ENCODE data around the gene DCLRE1A. TPM values are rescaled to one million over a fixed set of nuclear protein-coding genes. Genes with fewer than 3 reads are reported as not detected.

Gene DCLRE1A
- total and polyA plus RNA-seq, 10 of the 15 experiments (the other 5 are each of a cell fraction or from before 2014, with no cell fraction given), result 4.8 to 29.8 (median 14.0) TPM

DNA sequence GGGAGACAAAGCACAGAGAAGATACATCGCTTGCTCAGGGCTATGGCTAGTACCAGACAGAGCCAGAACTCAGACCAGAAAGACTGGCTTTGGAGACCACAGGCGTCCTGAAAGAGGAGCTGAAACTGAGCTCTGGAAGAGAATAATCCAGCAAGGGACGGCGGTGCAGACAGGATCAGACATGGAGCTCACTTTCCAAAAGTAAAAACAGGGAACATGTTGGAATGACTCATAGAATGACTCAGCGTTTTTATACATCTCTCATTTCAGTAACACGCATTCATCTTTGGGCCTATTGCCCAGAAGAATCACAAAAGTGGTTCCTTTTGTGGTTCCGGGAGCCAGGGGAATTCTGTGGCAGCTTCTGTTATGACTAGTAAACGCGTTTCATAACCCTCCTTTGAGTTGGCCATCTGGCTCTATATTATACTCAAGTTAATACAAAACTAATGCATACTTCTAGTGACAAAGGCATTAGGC is 65.2 kb downstream of the DCLRE1A start (continued):
- TF ChIP-seq, protein P1, sequence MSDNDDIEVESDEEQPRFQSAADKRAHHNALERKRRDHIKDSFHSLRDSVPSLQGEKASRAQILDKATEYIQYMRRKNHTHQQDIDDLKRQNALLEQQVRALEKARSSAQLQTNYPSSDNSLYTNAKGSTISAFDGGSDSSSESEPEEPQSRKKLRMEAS (IDR thresholded peaks at IDR 0.05; ENCODE audit: low read depth, low read length), result no peak
- TF ChIP-seq, protein P2, sequence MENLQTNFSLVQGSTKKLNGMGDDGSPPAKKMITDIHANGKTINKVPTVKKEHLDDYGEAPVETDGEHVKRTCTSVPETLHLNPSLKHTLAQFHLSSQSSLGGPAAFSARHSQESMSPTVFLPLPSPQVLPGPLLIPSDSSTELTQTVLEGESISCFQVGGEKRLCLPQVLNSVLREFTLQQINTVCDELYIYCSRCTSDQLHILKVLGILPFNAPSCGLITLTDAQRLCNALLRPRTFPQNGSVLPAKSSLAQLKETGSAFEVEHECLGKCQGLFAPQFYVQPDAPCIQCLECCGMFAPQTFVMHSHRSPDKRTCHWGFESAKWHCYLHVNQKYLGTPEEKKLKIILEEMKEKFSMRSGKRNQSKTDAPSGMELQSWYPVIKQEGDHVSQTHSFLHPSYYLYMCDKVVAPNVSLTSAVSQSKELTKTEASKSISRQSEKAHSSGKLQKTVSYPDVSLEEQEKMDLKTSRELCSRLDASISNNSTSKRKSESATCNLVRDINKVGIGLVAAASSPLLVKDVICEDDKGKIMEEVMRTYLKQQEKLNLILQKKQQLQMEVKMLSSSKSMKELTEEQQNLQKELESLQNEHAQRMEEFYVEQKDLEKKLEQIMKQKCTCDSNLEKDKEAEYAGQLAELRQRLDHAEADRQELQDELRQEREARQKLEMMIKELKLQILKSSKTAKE (IDR thresholded peaks at IDR 0.05; ENCODE audit: low read depth, poor library complexity, severe bottlenecking), result peak; percentile 77
- TF ChIP-seq CBX3 (IDR thresholded peaks at IDR 0.05; ENCODE audit: borderline replicate concordance, low read depth), result no peak
- TF ChIP-seq, protein P3, sequence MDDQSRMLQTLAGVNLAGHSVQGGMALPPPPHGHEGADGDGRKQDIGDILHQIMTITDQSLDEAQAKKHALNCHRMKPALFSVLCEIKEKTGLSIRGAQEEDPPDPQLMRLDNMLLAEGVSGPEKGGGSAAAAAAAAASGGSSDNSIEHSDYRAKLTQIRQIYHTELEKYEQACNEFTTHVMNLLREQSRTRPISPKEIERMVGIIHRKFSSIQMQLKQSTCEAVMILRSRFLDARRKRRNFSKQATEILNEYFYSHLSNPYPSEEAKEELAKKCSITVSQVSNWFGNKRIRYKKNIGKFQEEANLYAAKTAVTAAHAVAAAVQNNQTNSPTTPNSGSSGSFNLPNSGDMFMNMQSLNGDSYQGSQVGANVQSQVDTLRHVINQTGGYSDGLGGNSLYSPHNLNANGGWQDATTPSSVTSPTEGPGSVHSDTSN (IDR thresholded peaks at IDR 0.05; ENCODE audit: insufficient replicate concordance, low read depth, low read length), result no peak
- peak; percentile 84 to 93 for TF ChIP-seq EP300 (IDR thresholded peaks at IDR 0.05; ENCODE audit: borderline replicate concordance in 1 of 2, control insufficient read depth in 1 of 2, low read depth in 2 of 2, low read length in 2 of 2)
- TF ChIP-seq TCF7 (IDR thresholded peaks at IDR 0.05; ENCODE audit: borderline replicate concordance), result no peak
- no peak for TF ChIP-seq STAT1 (conservative IDR thresholded peaks at IDR 0.05)
- peak; percentile 13 to 17; a peak in 1 of 4 replicates for TF ChIP-seq BHLHE40 (IDR thresholded peaks at IDR 0.05; ENCODE audit: borderline replicate concordance in 1 of 2, low read depth in 2 of 2, low read length in 1 of 2)
- peak; percentile 42; the same call in 1 of the 2 replicates for TF ChIP-seq JUND (IDR thresholded peaks at IDR 0.05; ENCODE audit: low read depth, low read length)
- TF ChIP-seq NBN (IDR thresholded peaks at IDR 0.05), result no peak
- no peak for TF ChIP-seq SREBF2 (IDR thresholded peaks at IDR 0.05; ENCODE audit: low read length)
- TF ChIP-seq ZNF384 (IDR thresholded peaks at IDR 0.05; ENCODE audit: borderline replicate concordance, low read depth, low read length), result no peak
- TF ChIP-seq HDGF (IDR thresholded peaks at IDR 0.05), result no peak
- TF ChIP-seq, protein P4, sequence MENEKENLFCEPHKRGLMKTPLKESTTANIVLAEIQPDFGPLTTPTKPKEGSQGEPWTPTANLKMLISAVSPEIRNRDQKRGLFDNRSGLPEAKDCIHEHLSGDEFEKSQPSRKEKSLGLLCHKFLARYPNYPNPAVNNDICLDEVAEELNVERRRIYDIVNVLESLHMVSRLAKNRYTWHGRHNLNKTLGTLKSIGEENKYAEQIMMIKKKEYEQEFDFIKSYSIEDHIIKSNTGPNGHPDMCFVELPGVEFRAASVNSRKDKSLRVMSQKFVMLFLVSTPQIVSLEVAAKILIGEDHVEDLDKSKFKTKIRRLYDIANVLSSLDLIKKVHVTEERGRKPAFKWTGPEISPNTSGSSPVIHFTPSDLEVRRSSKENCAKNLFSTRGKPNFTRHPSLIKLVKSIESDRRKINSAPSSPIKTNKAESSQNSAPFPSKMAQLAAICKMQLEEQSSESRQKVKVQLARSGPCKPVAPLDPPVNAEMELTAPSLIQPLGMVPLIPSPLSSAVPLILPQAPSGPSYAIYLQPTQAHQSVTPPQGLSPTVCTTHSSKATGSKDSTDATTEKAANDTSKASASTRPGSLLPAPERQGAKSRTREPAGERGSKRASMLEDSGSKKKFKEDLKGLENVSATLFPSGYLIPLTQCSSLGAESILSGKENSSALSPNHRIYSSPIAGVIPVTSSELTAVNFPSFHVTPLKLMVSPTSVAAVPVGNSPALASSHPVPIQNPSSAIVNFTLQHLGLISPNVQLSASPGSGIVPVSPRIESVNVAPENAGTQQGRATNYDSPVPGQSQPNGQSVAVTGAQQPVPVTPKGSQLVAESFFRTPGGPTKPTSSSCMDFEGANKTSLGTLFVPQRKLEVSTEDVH (IDR thresholded peaks at IDR 0.05; ENCODE audit: low read depth, partially characterized antibody), result no peak
- no peak for TF ChIP-seq WRNIP1 (IDR thresholded peaks at IDR 0.05; ENCODE audit: borderline replicate concordance, low read depth, low read length)
- TF ChIP-seq NR2F1 (conservative IDR thresholded peaks at IDR 0.05), result 0 out of 2 replicates have a peak, but pooled peaks have one; percentile 32
- no peak for TF ChIP-seq NFXL1 (IDR thresholded peaks at IDR 0.05; ENCODE audit: borderline replicate concordance)
- peak; percentile 97 for TF ChIP-seq BCL11A (IDR thresholded peaks at IDR 0.05; ENCODE audit: low read depth, low read length)
- no peak for TF ChIP-seq BRCA1 (IDR thresholded peaks at IDR 0.05; ENCODE audit: low read depth, low read length)
- TF ChIP-seq, protein P5, sequence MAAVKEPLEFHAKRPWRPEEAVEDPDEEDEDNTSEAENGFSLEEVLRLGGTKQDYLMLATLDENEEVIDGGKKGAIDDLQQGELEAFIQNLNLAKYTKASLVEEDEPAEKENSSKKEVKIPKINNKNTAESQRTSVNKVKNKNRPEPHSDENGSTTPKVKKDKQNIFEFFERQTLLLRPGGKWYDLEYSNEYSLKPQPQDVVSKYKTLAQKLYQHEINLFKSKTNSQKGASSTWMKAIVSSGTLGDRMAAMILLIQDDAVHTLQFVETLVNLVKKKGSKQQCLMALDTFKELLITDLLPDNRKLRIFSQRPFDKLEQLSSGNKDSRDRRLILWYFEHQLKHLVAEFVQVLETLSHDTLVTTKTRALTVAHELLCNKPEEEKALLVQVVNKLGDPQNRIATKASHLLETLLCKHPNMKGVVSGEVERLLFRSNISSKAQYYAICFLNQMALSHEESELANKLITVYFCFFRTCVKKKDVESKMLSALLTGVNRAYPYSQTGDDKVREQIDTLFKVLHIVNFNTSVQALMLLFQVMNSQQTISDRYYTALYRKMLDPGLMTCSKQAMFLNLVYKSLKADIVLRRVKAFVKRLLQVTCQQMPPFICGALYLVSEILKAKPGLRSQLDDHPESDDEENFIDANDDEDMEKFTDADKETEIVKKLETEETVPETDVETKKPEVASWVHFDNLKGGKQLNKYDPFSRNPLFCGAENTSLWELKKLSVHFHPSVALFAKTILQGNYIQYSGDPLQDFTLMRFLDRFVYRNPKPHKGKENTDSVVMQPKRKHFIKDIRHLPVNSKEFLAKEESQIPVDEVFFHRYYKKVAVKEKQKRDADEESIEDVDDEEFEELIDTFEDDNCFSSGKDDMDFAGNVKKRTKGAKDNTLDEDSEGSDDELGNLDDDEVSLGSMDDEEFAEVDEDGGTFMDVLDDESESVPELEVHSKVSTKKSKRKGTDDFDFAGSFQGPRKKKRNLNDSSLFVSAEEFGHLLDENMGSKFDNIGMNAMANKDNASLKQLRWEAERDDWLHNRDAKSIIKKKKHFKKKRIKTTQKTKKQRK (IDR thresholded peaks at IDR 0.05; ENCODE audit: low read depth, low read length), result no peak
- no peak for TF ChIP-seq SUPT20H (IDR thresholded peaks at IDR 0.05; ENCODE audit: borderline replicate concordance, control insufficient read depth, low read depth, low read length)

All from GM12878 (cell line).